Dedifferentiated amniotic fluid mesenchymal stem cell (primary cell): ENCODE data around the gene PTPRK.

Experiments used
- DNase-seq: peaks from one replicate; pipeline ENCODE4 v3.0.0-alpha.2; 2016; ENCODE audit errors: extremely low spot score

Gene PTPRK

GRCh38 chr6:128249429-128249828, 271.0 kb downstream of the PTPRK start:
- DNase-seq: no peak

DNA sequence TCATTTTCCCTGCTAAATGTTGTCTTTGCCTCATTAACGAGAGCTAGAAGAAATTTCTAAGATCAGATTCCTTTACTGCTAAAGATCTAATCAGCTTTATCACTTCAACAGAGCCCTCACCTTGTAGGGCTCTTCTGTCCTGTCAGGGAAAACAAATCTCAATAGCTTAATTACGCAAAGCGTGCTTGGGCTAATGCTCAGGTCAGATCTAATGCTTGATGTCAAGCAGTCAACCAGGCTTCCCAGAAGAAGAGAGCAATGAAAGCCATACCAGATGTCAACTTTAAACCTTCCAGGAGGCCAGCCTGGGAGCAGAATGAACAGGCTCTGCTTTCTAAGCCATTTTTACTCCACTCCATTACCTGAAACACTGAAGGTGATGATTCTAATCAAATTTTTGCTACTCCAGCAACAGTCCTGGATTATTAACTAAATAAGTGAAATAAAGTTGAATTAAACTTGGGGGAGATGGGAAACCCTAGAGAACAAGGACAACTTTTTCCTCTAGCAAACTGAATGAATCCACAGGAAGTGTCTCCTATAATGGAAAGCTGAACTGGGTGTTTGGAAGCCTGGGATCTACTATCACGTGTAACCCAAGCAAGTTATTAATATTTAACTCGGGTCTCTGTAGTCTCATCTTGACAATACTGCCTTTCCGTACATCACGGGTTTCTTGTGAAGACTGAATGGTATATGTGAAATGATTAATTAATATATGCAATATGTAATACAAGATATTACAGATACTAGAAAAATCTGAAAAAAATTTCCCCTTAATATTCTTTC, 273.7 kb downstream of the PTPRK start:
- no peak for DNase-seq

GRCh38 chr6:128244751-128245405, 275.5 kb downstream of the PTPRK start:
- no peak for DNase-seq

DNA sequence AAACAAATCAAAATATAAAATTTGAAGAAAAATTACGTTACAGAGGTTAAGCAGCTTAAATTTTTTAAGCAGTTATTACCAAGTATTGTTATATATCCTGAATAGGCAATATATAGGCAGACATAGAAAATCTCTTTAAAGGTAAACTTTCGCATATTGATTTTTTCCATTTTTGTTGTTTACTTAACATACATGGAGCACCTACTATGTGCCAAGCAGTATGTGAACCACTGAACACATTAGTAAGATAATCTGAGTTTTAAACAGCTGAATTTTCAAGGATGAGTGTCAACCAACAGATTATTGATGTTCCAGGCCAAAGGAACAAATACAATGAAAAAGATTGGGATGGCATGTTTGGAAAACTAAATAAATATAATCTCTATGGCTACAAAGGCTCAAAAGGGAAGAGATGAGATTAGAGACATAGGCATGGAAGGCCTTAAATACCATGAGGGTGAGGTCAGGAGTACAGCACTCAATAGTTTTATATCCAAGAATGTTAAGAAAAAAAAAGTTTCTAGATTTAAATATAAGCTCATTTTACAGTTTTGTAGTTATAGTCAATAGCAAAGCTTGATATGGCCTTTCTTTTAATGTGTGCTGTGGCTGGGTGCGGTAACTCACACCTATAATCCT, 277.5 kb downstream of the PTPRK start:
- peak; percentile 62 for DNase-seq

- no peak for DNase-seq
Measured at GRCh38 chr6:128241216-128241615, 279.2 kb downstream of the PTPRK start.

DNA sequence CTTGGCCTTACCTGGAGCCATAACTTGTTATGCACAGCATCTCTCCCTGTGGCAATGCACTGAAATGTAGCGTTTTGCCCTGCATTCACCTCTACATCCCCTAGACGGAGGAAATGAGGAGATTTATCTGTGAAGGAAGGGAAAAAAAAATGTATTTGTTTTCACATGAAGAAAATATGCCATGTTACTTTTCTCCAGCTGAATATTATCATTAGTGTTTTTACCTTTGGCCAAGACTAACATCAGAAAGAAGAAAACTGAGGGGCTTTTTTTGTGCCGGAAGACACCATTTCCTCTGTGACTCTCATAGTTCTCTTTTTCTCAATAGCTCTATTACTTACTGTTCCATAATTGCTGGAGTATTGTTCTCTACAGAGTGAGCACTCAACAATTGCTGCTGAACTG, 280.4 kb downstream of the PTPRK start:
- DNase-seq: no peak

- no peak for DNase-seq
Measured at GRCh38 chr6:128239146-128239545, 281.3 kb downstream of the PTPRK start.

DNA sequence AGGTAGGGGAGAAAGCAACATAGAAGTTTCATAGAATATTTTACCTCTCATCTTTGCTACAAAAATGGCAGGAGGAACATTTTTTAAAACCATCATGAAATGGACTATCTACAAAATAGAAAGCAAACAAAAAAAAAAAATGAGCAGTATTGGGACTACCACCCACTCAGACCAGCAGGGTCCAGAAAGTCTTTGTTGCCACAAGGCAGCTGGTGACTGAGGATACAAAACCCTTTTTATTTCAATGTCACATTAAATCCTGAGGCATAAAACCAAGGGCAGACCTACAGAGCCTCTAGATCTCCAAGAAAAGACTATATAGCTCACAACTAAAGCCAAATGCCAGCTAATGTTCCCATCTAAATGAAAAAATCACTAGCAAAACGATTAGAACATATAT, 282.2 kb downstream of the PTPRK start:
- no peak for DNase-seq

DNA sequence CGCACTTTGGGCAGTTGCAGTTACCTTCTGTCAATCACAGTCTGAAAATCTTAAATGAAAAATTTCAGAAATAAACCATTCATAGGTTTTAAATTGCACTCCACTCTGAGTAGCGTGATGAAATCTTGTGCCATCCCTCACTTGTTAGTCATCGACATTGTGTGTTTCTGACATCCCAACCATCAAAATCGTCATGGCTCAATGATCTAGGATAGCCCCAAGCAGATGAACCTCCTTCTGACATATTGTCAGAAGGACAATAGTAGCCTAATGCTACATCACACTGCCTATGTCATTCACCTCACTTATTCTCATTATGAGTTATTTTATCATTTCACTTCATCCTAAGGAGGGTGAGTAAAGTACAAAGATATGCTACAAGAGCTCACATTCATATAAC, 284.8 kb downstream of the PTPRK start:
- DNase-seq: no peak

- no peak for DNase-seq
Measured at GRCh38 chr6:128233531-128233930, 286.9 kb downstream of the PTPRK start.

- DNase-seq: no peak
Measured at GRCh38 chr6:128230267-128230989, 290.0 kb downstream of the PTPRK start.

GRCh38 chr6:128225612-128226011, 294.8 kb downstream of the PTPRK start:
- DNase-seq: no peak

DNA sequence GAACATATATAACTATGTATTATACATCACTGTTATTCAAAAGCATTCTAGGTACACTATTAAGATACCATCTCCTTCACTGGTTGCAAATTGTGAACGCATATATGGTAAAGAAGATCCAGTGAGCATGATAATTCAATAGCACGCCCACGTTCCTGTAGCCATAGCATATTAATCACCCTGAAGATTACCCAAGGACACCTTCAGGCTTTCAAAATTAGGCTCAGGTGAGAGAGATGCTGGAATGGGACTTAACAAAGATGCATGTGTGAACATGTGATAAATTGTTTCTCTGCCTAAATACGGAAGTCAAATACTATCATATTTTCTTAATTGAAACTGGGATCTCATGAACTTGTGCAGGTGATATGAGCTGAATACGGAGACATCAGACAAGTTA, 303.5 kb downstream of the PTPRK start:
- DNase-seq: no peak

- DNase-seq: no peak
Measured at GRCh38 chr6:128209771-128210170, 310.6 kb downstream of the PTPRK start.

DNA sequence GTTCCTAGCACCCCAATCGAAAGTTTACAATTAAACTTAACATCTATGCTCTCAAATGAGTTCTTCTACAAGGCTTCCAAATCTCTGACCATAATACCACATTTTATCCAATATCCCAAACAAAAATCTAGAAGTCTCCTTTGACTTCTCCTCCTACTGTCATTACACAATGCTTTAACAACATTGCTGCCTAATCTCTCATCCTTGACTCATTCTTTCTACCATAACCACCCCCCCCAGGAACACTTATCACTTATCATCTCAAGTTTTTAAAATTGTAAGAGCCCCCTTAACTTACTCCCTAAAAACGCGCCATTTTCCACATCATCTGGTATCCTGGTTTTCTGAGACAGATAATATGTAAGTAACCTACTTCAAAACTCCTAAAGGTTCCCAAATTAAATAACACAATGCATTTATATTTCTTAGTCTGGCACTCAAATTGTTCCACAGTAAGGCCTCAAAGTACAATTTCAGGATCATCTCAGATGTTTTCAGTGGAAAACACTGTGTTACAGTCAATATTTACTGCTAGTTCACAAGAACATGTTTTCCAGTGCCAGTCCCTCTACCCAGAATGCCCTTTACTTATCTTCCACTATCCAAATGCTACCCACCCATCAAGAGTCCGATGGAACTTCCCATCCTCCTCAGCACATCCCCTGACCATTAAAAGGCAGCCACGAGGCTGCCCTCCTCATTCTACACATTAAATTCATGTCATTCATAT, 311.4 kb downstream of the PTPRK start:
- DNase-seq: no peak

GRCh38 chr6:128208078-128208477, 312.3 kb downstream of the PTPRK start:
- DNase-seq: no peak

DNA sequence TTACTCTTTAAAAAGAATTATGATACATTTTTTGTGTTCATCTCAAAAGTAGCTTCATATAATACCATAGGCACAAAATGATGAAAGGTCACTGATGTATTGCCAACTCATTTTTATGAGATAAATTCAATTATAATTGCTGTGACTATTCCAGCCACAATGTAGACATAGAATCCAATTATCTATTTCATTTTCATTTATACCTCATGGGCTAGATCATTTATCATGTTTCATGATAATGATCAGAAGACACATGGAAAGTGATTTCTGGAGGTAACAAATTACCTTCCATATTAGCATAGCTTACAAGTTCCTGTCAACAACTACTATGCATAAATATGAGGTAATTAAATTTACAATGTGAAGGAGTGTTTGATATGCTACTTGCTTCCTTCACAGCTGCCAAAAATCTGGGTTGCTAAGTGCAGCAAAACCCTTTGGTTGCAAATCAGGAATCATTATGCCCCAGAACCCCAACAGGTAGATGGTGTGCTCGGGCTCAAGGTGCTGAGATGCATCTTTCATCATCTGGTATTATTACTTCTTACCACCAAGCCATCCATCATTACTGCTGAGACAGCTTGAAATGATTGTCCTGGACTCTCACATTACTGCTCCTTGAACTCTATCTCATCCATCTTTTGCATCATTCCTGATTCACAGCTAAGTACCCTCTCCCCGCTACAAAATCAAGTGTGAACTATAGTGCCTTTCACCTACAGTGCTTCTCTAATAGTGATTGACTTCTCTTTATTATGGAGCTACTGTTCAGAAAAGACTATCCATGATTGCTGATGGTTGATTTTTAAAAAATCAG, 313.6 kb downstream of the PTPRK start:
- DNase-seq: no peak

- DNase-seq: no peak
Measured at GRCh38 chr6:128204616-128205015, 315.8 kb downstream of the PTPRK start.

GRCh38 chr6:128202169-128202765, 318.1 kb downstream of the PTPRK start:
- DNase-seq: no peak

DNA sequence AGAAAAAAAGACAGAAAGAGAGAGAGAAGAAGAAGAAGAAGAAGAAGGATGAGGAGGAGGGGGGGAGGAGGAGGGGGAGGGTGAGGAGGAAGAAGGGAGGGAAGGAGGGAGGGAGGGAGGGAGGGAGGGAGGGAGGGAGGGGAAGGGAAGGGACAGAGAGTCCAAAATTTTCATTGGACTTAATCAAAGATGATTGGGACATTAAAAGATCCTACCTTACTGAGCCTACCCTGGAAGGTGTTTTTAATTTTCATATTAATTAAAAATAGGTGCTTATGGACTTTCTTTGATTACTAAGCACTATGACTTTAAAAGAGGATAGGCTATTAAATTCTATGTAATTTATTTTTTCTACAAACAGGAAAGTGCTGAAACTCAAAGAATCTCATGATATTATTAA, 319.6 kb downstream of the PTPRK start:
- no peak for DNase-seq
